Raji (cell line): ENCODE measurements around the gene FAM136A.
A peak's percentile ranks its signal among the peaks of the same experiment; 100 is the strongest.

Experiments
- POLR2A ChIP-seq: IDR thresholded peaks from 2 replicates; pipeline ENCODE4 v1.6.1; 2011; ENCODE audit warnings: low read depth, low read length, control low read depth; ENCODE audit not compliant: insufficient read depth

FAM136A gene

GRCh38 chr2:70312560-70312959 lies 10.7 kb upstream of the FAM136A start:
- no peak for TF ChIP-seq POLR2A

- TF ChIP-seq POLR2A, result no peak
Observed at GRCh38 chr2:70310899-70311298, 9.0 kb upstream of the FAM136A start.

- TF ChIP-seq POLR2A, result no peak
Observed at GRCh38 chr2:70305531-70305930, 3.7 kb upstream of the FAM136A start.

- TF ChIP-seq POLR2A, result no peak
Observed at GRCh38 chr2:70304498-70304897, 2.6 kb upstream of the FAM136A start.

GRCh38 chr2:70303186-70303585 lies 1.3 kb upstream of the FAM136A start:
- no peak for TF ChIP-seq POLR2A

GRCh38 chr2:70300771-70301343 lies 1.0 kb downstream of the FAM136A start:
- no peak for TF ChIP-seq POLR2A

- TF ChIP-seq POLR2A, result no peak
Observed at GRCh38 chr2:70283500-70284191, 18.2 kb downstream of the FAM136A start.

GRCh38 chr2:70282439-70282838 lies 19.4 kb downstream of the FAM136A start:
- TF ChIP-seq POLR2A, result no peak

GRCh38 chr2:70280242-70280798 lies 21.5 kb downstream of the FAM136A start:
- no peak for TF ChIP-seq POLR2A

- no peak for TF ChIP-seq POLR2A
Observed at GRCh38 chr2:70270323-70270722, 31.5 kb downstream of the FAM136A start.

GRCh38 chr2:70261501-70261900 lies 40.4 kb downstream of the FAM136A start:
- TF ChIP-seq POLR2A, result no peak

GRCh38 chr2:70258532-70258875 lies 43.4 kb downstream of the FAM136A start:
- TF ChIP-seq POLR2A, result no peak

- TF ChIP-seq POLR2A, result no peak
Observed at GRCh38 chr2:70255637-70256314, 46.1 kb downstream of the FAM136A start.

GRCh38 chr2:70250434-70250833 lies 51.4 kb downstream of the FAM136A start:
- no peak for TF ChIP-seq POLR2A

GRCh38 chr2:70248181-70248847 lies 53.6 kb downstream of the FAM136A start, which contains the start of gene TIA1:
Gene TIA1, minus strand, starts transcription at chr2:70248628. Its CDS starts 198 bp downstream, at chr2:70248430.
- TF ChIP-seq POLR2A, result peak; percentile 81

- no peak for TF ChIP-seq POLR2A
Observed at GRCh38 chr2:70247364-70248180, 54.3 kb downstream of the FAM136A start.
